Astrocyte (in vitro differentiated cells and primary cell): ENCODE measurements around the gene TSR3.

ENCODE experiments used
- CTCF ChIP-seq: IDR thresholded peaks from 2 replicates; pipeline ENCODE4 v1.5.1; 2011; ENCODE audit warnings: low read depth, mild to moderate bottlenecking, inconsistent platforms, low read length, moderate library complexity; ENCODE audit not compliant: insufficient read depth
- EZH2 ChIP-seq: IDR thresholded peaks from 2 replicates; pipeline ENCODE4 v1.6.1; 2012; ENCODE audit warnings: mild to moderate bottlenecking, low read length, inconsistent platforms; ENCODE audit not compliant: insufficient read depth

GRCh38 chr16:1320097-1320496 is 31.6 kb downstream of the TSR3 start:
- TF ChIP-seq CTCF (no peak), EZH2 (no peak)
